Limb (tissue), 2 donors: Measurements from ENCODE around the gene SHISA8.
"Not testable (repeated sequence)": the region's sequence is repeated elsewhere in the genome, so short reads cannot be mapped to it uniquely, and the experiment has no call there.

Experiments
- DNase-seq, 2 donors: peaks; one replicate each; pipeline ENCODE4 v3.0.0-alpha.2; 2016; ENCODE audit errors: extremely low spot score in 2 of 2

Gene SHISA8

DNA sequence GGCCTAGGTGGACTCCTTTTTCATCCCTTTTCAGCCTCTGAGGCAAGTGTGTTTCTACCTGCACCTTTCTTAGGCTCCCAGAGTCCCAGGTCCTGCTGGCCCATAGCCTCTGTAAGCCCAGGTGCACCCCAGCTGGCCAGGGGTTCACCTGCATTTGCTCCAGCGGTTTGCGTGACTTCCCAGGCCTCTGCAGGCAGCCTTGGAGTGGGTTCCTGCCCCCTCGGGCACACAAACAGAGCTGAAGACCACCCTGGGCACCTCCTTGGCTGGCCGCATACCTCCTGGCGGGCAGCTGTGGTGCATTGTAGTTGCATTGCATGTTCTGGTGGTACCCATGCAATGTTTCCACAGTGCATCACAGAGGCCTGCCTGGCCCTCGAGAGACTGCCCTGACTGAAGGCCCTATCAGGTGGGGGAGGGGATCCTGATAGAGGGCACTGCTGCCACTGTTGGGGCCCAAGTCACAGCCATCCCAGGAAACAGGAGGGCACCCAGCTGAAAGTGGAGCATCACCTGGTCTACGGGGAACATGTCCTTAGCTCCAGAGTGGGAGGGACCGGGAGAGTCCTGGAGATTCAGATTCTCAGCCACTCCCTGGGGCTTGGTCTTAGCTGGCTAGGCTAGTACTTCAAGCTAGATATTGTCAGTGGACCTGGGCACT lies 14.1 kb downstream of the SHISA8 start:
- no peak for DNase-seq

GRCh38 chr22:41899992-41900651 lies 14.8 kb downstream of the SHISA8 start:
- no peak for DNase-seq

- no peak for DNase-seq
Observed at GRCh38 chr22:41899110-41899509, 15.8 kb downstream of the SHISA8 start.

DNA sequence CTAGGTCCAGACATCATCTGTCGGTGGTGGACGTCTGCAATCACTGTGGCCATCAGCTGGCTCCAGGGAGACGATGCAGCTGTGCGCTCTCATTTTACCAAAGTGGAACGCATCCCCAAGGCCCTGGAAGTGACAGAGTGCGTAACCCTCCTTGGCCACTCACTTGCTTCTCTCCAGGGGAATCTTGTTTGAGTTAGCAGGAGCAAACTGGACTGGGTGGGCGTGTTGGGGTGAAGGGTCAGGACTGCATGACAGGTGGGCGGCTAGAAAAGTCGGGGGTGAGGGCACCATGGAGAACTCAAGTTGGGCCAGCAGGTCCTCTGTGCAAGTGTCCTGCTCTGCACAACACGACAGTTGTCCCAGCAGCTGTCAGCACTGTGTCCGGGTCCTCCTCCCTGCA lies 16.2 kb downstream of the SHISA8 start:
- DNase-seq, result no peak

DNA sequence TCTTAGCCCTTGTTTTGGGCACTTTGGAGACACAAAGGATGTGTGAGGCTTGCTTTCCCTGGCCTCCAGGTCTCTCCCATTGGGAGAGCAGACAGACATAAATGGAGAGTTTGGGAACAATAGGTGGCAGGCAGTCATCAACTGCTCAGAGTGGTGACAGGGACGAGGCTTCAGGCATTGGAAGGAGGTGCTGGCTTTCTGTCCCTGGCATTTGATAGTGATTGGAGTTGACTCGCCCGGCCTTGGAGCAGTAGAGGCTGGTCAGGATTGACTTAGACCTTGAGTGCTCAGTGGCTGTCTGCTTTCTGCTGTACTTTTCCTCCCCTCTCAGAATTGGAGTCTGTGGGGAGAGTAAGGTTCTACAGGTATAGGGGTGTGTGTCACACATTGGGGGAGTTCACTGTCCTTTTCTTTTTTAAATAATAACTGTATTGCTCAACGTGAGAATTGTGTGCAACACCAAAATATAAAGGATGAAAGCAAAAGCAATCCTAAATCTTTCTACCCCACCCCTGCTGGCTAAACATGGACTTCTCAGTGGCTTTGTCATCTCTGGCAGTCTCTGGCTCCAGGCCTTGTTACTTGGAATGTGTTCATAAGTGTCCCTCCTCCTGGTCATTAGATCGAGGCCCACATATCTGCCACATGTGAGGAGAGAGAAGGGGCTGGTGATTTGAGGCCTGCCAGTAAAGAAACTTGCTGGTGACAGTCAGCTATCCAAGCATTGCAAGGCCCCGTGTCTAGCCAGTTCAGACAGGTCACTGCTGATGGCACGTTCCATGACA lies 21.1 kb downstream of the SHISA8 start:
- DNase-seq, result no peak

GRCh38 chr22:41892721-41893120 lies 22.2 kb downstream of the SHISA8 start:
- DNase-seq, result no peak

DNA sequence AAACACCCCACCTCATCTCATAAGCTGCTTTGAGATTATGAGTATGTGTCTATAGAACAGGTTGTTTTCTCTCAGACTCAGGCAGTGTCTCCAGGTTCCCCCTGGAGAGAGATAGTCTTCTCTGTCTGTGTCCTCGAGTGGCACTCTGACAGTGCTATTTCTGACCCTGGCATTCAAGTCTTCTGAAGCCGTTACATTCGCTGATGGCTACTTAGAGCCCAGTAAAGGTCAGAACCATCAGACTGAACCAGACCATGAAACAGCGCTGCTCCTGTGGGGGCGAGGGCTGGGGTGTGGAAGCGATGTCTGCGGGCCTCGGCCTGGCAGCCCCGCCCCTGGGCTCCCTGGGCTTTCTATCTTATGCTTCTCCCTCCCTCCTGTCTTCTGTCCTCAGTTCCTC lies 23.5 kb downstream of the SHISA8 start:
- no peak for DNase-seq

DNA sequence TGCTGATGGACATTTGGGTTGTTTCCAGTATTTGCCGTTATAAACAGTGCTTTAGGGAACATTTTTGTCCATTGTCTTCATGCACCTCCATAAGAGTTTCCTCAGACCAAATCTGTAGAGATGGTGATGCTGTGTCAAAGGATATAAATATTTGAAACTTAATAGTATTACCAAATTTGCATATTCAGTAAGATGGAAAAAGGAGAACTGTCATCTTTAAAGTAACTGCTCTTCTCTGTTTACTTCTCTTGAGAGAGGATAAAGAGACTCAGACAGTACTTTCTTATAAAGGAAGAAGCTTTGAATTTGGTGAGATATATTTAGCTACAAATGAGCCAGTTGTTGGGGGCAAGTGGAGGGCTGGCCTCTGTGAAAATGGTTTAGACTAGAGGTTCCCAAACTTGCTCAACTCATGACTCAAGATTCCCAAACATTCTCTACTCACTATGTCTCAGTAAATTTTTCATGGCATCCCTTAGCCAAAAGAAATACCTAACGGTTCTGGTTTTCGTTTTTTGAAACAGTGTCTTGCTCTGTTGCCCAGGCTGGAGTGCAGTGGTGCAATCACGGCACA lies 26.2 kb downstream of the SHISA8 start:
- no peak for DNase-seq

- DNase-seq, result no peak
Observed at GRCh38 chr22:41885516-41885915, 29.4 kb downstream of the SHISA8 start.

DNA sequence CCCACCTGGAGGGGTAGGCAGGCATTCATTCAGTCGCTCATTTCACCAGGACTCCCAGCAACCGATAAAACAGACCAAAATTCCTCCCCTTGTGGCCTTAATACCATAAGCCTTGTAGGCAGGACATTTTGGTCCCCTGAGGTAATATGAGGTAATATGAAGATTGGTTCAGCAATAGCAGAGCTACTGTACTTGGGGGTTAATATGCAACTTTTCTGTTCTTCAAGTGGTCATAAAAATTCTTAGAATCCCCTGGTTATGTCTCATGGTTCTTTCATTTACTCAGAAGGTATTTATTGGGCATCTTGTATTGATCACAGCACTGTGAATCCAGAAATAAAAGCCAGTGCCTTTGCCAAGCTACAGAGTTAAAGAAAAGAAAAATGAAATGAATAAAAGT lies 29.8 kb downstream of the SHISA8 start:
- DNase-seq, result no peak

DNA sequence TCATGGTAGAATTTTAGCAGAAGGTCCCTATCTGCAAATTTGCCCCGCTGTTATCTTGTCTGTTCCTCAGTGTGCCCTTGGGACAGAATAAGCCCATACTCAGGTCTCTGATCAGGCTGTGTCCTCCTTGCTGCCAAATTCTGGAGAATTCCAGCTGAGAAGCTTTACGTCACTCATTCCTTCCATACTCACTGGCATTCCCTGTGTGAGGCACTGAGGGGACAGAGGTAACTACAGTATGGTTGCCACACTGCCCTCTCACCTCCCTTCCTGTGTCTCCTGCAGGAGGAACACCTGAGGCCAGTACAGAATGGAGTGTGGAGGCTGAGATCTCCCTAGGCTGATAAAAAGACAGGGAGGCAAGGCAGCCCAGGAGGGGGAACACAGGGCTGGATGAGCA lies 31.5 kb downstream of the SHISA8 start:
- no peak for DNase-seq

DNA sequence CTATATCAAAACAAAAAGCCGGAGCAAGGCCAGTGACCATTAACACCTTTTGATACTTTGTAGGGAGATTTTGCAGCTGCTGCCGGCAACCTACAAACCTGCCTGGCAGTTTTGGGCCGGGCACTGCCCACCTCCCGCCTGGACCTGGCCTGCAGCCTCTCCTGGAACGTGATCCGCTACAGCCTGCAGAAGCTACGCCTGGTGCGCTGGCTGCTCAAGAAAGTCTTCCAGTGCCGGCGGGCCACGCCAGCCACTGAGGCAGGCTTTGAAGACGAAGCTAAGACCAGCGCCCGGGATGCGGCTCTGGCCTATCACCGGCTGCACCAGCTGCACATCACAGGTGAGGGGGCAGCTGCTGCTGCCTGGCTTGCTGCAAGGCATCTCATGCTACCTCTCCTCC lies 34.2 kb downstream of the SHISA8 start:
- DNase-seq, result no peak

GRCh38 chr22:41876675-41877074 lies 38.2 kb downstream of the SHISA8 start:
- no peak for DNase-seq

DNA sequence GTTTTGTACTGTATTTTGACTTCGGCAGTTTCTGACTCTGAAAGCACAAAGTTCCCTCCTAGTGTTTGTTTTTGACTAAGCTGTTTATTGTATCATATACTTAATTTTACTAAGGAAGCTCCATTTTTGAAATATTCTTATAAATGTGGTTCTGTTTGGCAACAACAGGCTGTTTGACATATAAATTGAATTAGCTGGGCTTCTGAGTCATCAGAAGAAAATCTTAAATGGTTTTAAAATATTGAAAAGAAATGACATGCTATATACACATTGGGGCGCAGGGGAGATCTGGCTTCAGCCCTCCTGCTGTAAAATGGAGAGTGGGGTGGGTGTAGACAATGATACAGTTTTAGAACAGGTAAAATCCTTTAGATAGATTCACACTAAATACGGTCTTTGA lies 38.6 kb downstream of the SHISA8 start:
- DNase-seq, result no peak

DNA sequence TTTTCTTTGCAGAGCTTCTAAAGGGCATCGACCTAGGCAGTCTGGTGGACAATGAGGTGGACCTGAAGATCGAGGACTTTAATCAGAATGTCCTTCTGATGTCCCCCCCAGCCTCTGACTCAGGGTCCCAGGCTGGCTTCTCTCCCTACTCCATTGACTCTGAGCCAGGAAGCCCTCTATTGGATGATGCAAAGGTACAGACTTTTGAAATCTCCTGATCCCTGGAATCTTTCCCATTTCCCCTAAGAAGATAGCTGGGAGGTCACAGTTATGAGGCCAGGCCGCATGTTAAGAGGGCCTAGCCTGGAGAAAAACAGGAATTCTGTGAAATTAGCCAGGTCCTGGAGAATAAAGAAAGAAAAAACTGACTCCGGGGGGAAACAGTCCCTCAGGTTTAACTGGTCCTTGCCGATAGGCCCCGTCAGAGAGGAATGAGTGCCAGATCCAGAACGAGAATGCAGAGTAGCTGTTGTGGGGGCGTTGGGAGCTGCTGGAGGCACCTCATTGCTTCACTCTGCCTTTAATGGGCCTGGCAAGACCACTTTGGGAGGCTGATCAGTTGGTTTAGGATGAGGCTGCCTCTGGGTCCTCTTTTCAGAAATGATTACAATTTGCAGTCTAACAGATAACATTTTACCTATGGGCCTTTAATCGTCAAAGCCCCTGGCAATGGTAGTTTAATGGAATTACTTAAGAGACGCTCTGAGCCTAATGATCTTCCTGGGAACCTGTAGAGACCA lies 39.2 kb downstream of the SHISA8 start:
- no peak for DNase-seq

GRCh38 chr22:41874090-41874489 lies 40.8 kb downstream of the SHISA8 start:
- no peak for DNase-seq

DNA sequence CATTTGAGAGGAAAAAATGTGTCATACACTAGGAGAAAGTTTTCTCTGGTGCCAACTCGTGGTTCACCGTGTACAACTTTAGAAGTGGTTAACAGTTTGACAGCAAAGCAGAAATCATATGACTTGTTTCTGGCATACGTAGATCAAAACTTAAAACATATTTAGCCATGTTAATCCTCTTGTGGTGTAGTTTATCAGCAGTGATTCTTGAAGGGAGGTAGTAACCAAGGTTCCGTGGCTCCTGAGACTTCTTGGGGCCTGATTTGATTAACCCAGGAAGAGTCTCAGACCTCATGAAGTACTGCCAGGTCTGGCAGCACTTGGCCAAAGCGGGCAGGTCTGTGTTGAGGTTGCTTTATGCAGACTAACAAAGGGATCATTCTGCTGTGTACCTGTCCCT lies 41.5 kb downstream of the SHISA8 start:
- DNase-seq, result no peak

- DNase-seq, result no peak
Observed at GRCh38 chr22:41870786-41871185, 44.1 kb downstream of the SHISA8 start.

DNA sequence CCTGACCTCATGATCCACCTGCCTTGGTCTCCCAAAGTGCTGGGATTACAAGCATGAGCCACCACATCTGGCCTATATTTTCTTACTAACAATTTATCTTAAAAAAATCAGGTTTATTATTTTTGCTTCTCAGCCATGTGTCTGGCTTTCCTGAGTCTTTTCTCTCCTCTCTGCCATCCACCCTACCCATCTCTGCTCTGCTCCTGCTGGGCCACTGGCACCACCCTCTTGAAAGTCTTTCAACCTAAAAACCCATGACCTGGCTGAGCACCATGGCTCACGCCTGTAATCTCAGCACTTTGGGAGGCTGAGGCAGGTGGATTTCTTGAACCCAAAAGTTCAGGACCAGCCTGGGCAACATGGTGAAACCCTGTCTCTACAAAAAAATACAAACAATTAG lies 44.8 kb downstream of the SHISA8 start:
- not testable (repeated sequence) for DNase-seq

DNA sequence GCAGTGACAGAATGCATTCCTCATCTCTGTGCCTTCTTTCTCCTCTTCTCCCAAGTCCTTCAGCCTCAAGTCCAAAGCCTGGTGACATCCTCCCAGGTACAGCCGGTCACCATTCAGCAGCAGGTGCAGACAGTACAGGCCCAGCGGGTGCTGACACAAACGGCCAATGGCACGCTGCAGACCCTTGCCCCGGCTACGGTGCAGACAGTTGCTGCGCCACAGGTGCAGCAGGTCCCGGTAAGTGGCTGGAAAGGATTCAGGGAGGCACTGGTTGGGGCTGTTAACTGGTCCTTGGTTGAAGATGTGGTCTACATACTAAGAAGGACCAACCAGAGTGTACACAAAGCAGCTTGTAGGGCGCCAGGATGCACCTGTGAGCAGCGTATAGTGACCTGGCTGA lies 46.3 kb downstream of the SHISA8 start:
- DNase-seq, result no peak

DNA sequence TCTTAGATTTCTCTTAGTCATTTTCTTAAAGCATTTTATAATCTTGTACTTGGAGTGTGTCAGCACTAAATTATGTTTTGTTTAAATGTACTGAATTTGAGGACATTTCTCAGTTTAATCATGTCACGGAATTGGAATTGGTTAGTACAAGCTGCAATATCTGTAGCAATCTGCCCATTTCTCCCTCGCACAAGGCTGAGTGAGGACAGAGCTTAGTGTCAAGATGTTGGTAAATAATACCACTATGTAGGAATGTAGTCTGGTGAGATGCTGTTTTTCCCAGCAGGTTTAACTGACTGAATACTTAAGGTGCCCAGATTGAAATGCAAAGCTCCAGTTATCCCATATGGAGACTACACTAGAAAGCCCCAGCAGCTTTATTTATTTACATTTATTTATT lies 51.4 kb downstream of the SHISA8 start:
- no peak for DNase-seq
